K562 (cell line): ENCODE data around the gene KCNK10. TPM values are rescaled to one million over a fixed set of nuclear protein-coding genes. Genes with fewer than 3 reads are reported as not detected.

Source experiments
- ATAC-seq: fragments of 200-7000 bp; cut with Tn5 transposase; 3 replicates; pipeline ENCODE4 v1.9.1; 2020; ENCODE audit warnings: moderate library complexity
- BruUV-seq: library from RNA; stranded (reverse); fragments of 400-500 nt; replicated peaks from 2 replicates; lab custom pipeline; 2021; lab: Mats Ljungman, UMichigan
- CTCF ChIA-PET: fragments of 300-600 bp; formaldehyde crosslinking; extraction: SDS; loops from one replicate; lab custom pipeline; 2021; ENCODE audit warnings: low intra/inter-chr PET ratio; lab: Yijun Ruan, JAX
- POLR2A ChIA-PET: fragments of 300-600, 350-650 bp; sonication (Branson Sonifier 250); formaldehyde crosslinking; extraction: SDS; loops from one replicate; lab custom pipeline; 2021; ENCODE audit warnings: antibody characterized with exemption, inconsistent platforms; lab: Yijun Ruan, JAX
- DNase-seq, 4 experiments: peaks; one replicate each; pipeline versions ENCODE4 v3.0.0 to v3.0.0-alpha.2; 2011 to 2018; ENCODE audit warnings: low spot score in 3 of 4, mixed read lengths in 3 of 4; ENCODE audit errors: extremely low read depth in 1 of 4
- FAIRE-seq: peaks from 2 replicates; lab custom pipeline; 2011; peaks lifted over from hg19 to GRCh38; lab: Jason Lieb, UNC
- H2AFZ ChIP-seq: 2 replicates; pipeline ENCODE4 v1.6.0; 2011; ENCODE audit warnings: low read depth, low read length, control low read depth, inconsistent platforms
- H3K27ac ChIP-seq: fragments of 200-600 bp; 3 replicates; pipeline ENCODE4 v1.8.0; 2011; ENCODE audit warnings: low read depth, mild to moderate bottlenecking, control low read depth, inconsistent platforms, low read length, moderate library complexity, mixed read lengths; ENCODE audit errors: extremely low read depth
- H3K27me3 ChIP-seq, 2 experiments: fragments of 300-600 bp in 1 of 2; 2 replicates in 1 of 2; 3 replicates in 1 of 2; pipeline versions ENCODE4 v1.6.0 to v1.8.0; 2011; ENCODE audit warnings: inconsistent platforms in 2 of 2, low read length in 2 of 2, mild to moderate bottlenecking in 1 of 2, mixed read lengths in 1 of 2, moderate library complexity in 1 of 2; ENCODE audit not compliant: control insufficient read depth in 2 of 2, insufficient read depth in 2 of 2
- H3K36me3 ChIP-seq: fragments of 300-600 bp; 3 replicates; pipeline ENCODE4 v1.8.0; 2011; ENCODE audit warnings: mild to moderate bottlenecking, low read length, inconsistent platforms; ENCODE audit not compliant: control insufficient read depth, insufficient read depth
- H3K4me1 ChIP-seq, 2 experiments: fragments of 200-600 bp in 1 of 2; replicated peaks in 1 of 2; 2 replicates in 1 of 2; 3 replicates in 1 of 2; pipeline versions ENCODE4 v1.5.1 to v1.8.0; 2011; ENCODE audit warnings: inconsistent platforms in 2 of 2, low read length in 2 of 2, mild to moderate bottlenecking in 1 of 2, mixed read lengths in 1 of 2, moderate library complexity in 1 of 2; ENCODE audit not compliant: control insufficient read depth in 2 of 2, insufficient read depth in 2 of 2
- H3K4me2 ChIP-seq: 2 replicates; pipeline ENCODE4 v1.6.1; 2011; ENCODE audit warnings: low read length, control low read depth, inconsistent platforms, mixed read lengths; ENCODE audit not compliant: insufficient read depth
- H3K4me3 ChIP-seq: fragments of 200-600 bp; sonication (generic), shearing (Covaris generic); 2 replicates; pipeline ENCODE4 v1.5.1; 2016; ENCODE audit warnings: control low read depth, inconsistent platforms
- H3K79me2 ChIP-seq: fragments of 200-600 bp; 3 replicates; pipeline ENCODE4 v1.8.0; 2011; ENCODE audit warnings: low read length, inconsistent platforms; ENCODE audit not compliant: control insufficient read depth, insufficient read depth
- H3K9ac ChIP-seq, 2 experiments: 2 replicates each; pipeline versions ENCODE4 v1.6.0 to v1.6.1; 2011; ENCODE audit warnings: low read depth in 2 of 2, low read length in 2 of 2, control low read depth in 1 of 2, inconsistent platforms in 1 of 2, mild to moderate bottlenecking in 1 of 2, mixed read lengths in 1 of 2; ENCODE audit not compliant: insufficient read depth in 1 of 2
- H3K9me1 ChIP-seq: one replicate; pipeline ENCODE4 v1.6.0; 2011; ENCODE audit warnings: inconsistent platforms, mild to moderate bottlenecking, low read length, moderate library complexity; ENCODE audit not compliant: control insufficient read depth, insufficient read depth
- H3K9me3 ChIP-seq: replicated peaks from 2 replicates; pipeline ENCODE4 v1.5.1; 2011; ENCODE audit warnings: low read depth, low read length, inconsistent platforms; ENCODE audit not compliant: control insufficient read depth, insufficient read depth
- H4K20me1 ChIP-seq: replicated peaks from 2 replicates; pipeline ENCODE4 v1.6.1; 2011; ENCODE audit warnings: low read length, inconsistent platforms, mixed read lengths; ENCODE audit not compliant: control insufficient read depth, insufficient read depth
- BMI1 ChIP-seq: fragments of 150-350 bp; IDR thresholded peaks from 2 replicates; pipeline ENCODE4 v1.6.1; 2014; ENCODE audit warnings: low read length
- E2F1 ChIP-seq: sonication (generic); formaldehyde crosslinking; IDR thresholded peaks from 2 replicates; pipeline ENCODE4 v1.8.1; 2023; ENCODE audit warnings: mild to moderate bottlenecking, missing genetic modification reagents, moderate library complexity
- ELF2 ChIP-seq: fragments of 250-450 bp; sonication (Bioruptor Pico); IDR thresholded peaks from 2 replicates; pipeline ENCODE4 v1.5.0; 2021; ENCODE audit warnings: mild to moderate bottlenecking
- MAX ChIP-seq: sonication (generic); formaldehyde crosslinking; IDR thresholded peaks from 2 replicates; pipeline ENCODE4 v1.9.0; 2022; ENCODE audit warnings: mild to moderate bottlenecking, missing genetic modification reagents
- MEF2D ChIP-seq: conservative IDR thresholded peaks from 2 replicates; pipeline ENCODE4 v1.6.1; 2016; ENCODE audit warnings: low read depth, missing genetic modification characterization, missing compliant biosample characterization
- PHB ChIP-seq: fragments of 250-450 bp; sonication (Bioruptor Pico); IDR thresholded peaks from 2 replicates; pipeline ENCODE4 v1.5.0; 2021
- POU5F1 ChIP-seq: fragments of 150-350 bp; IDR thresholded peaks from 2 replicates; pipeline ENCODE4 v1.6.1; 2014; ENCODE audit warnings: borderline replicate concordance, low read length, low read depth, mild to moderate bottlenecking; ENCODE audit not compliant: partially characterized antibody
- PREB ChIP-seq: sonication (generic); formaldehyde crosslinking; IDR thresholded peaks from 2 replicates; pipeline ENCODE4 v1.8.1; 2023; ENCODE audit warnings: mild to moderate bottlenecking, missing genetic modification reagents
- RNF2 ChIP-seq: sonication (generic); IDR thresholded peaks from 2 replicates; pipeline ENCODE4 v1.6.1; 2016
- TAF1 ChIP-seq: IDR thresholded peaks from 2 replicates; pipeline ENCODE4 v1.6.1; 2011; ENCODE audit warnings: mild to moderate bottlenecking, low read length, moderate library complexity; ENCODE audit not compliant: insufficient read depth, control insufficient read depth, severe bottlenecking; ENCODE audit errors: extremely low read depth
- ZNF318 ChIP-seq, 2 experiments: fragments of 450-650 bp; IDR thresholded peaks; 2 replicates each; pipeline ENCODE4 v1.6.1; 2016; ENCODE audit warnings: mild to moderate bottlenecking in 2 of 2, borderline replicate concordance in 1 of 2, low read depth in 1 of 2, moderate library complexity in 1 of 2
- WGBS: fragments of 100-300 bp; shearing (Covaris generic); methylation state at CpG from one replicate; pipeline ENCODE4 v1.1.6; 2016; ENCODE audit warnings: low coverage, mixed read lengths; ENCODE audit not compliant: insufficient coverage; ENCODE audit errors: missing lambda C conversion rate; 5-methylcytosine and 5-hydroxymethylcytosine counted together
- in situ Hi-C: fragments of 300-500 bp; cut with MboI; formaldehyde crosslinking; loops from 4 replicates; pipeline ENCODE4 v1.15.0; 2018; ENCODE audit warnings: inconsistent platforms, mixed read lengths
- intact Hi-C: fragments of 100-400 bp; cut with micrococcal nuclease; formaldehyde crosslinking; loops from 2 replicates; pipeline ENCODE4 v1.14.2; 2022
- polyA plus RNA-seq, 8 experiments: library from polyadenylated mRNA; depleted of rRNA in 4 of 8; stranded (reverse) in 5 of 8; unstranded in 3 of 8; fragments of >200 nt; fragmentation: Nextera tagmentation in 2 of 8; fragmentation: Illumina TruSeq in 1 of 8; extraction: Ambion mirVana in 2 of 8; extraction: Trizol in 1 of 8; gene quantifications; 2 replicates each; pipeline versions ENCODE4 v1.2.1 to v1.2.3, GENCODE V29; 2011 to 2014; ENCODE audit warnings: inconsistent platforms in 1 of 8, missing spikeins in 1 of 8
- total RNA-seq, 7 experiments: library from RNA; depleted of rRNA in 6 of 7; stranded (reverse); fragments of >200 nt in 6 of 7; fragmentation: Illumina TruSeq in 2 of 7; extraction: Trizol in 2 of 7; gene quantifications; 2 replicates each; pipeline versions ENCODE4 v1.2.1 to v1.2.3, GENCODE V29; 2011 to 2021; ENCODE audit warnings: low replicate concordance in 1 of 7

The KCNK10 gene
- total and polyA plus RNA-seq, 9 of the 15 experiments (the other 6 are each of a cell fraction or from before 2014, with no cell fraction given): not detected

GRCh38 chr14:88146881-88147649 lies 176.0 kb downstream of the KCNK10 start:
- no peak overlapping the region for H2AFZ ChIP-seq
- H3K9me3 ChIP-seq: no peaks in the 10 kb centered on the region
- H3K4me3 ChIP-seq: no peak overlapping the region
- no peaks in the 10 kb centered on the region for H3K4me1 ChIP-seq
- 0% methylated on average over 3 of the region's 8 CpGs for WGBS
- H3K4me2 ChIP-seq: no peak overlapping the region
- H3K27ac ChIP-seq: no peak overlapping the region
- H4K20me1 ChIP-seq: no peaks in the 10 kb centered on the region
- ATAC-seq (no peak), DNase-seq (no peak), FAIRE-seq (no peak)
- POLR2A ChIA-PET: interaction anchor here (0.6 kb wide), 1 partner anchor 138 kb away, joined by 3 read pairs; no protein-coding TSS in a partner anchor
- no peaks in the 10 kb centered on the region for H3K9me1 ChIP-seq
- intact Hi-C loops: no loop called here
- in situ Hi-C loops: no loop called here
- CTCF ChIA-PET: no interaction called here
- no TSS peak for BruUV-seq
- no peaks in the 10 kb centered on the region for H3K27me3 ChIP-seq
- no peak overlapping the region for H3K9ac ChIP-seq
- no peaks in the 10 kb centered on the region for H3K36me3 ChIP-seq
- no peaks in the 10 kb centered on the region for H3K79me2 ChIP-seq
- no peak for TF ChIP-seq MAX (CRISPR knock-in tag)
- TF ChIP-seq POU5F1: no peak
- TF ChIP-seq ZNF318 (IDR thresholded peaks at IDR 0.05; ENCODE audit: borderline replicate concordance in 1 of 2, low read depth in 1 of 2): no peak
- TF ChIP-seq E2F1 (CRISPR knock-in tag): no peak
- no peak for TF ChIP-seq MEF2D (tag)
- TF ChIP-seq PREB (CRISPR knock-in tag): no peak
- no peak for TF ChIP-seq RNF2
- TF ChIP-seq ELF2 (CRISPR knock-in tag): no peak
- no peak for TF ChIP-seq PHB (CRISPR knock-in tag)
- no peak for TF ChIP-seq TAF1
- TF ChIP-seq BMI1: no peak
